GM23338 (cell line): ENCODE results near the gene RCC2.

Experiments used
- CREB1 ChIP-seq: fragments of 250-450 bp; sonication (Bioruptor Pico); IDR thresholded peaks from 2 replicates; pipeline ENCODE4 v1.5.0; 2020; ENCODE audit warnings: low read depth, mild to moderate bottlenecking, moderate library complexity
- EZH2 ChIP-seq: fragments of 200-600 bp; sonication (generic); IDR thresholded peaks from one replicate; pipeline ENCODE4 v1.8.0; 2017; ENCODE audit warnings: antibody characterized with exemption, mild to moderate bottlenecking, low read depth; ENCODE audit not compliant: unreplicated experiment
- EZH2phosphoT487 ChIP-seq: fragments of 200-600 bp; sonication (generic); IDR thresholded peaks from one replicate; pipeline ENCODE4 v1.8.1; 2018; ENCODE audit warnings: antibody characterized with exemption; ENCODE audit not compliant: unreplicated experiment
- JUNB ChIP-seq: IDR thresholded peaks from one replicate; pipeline ENCODE4 v1.6.1; 2016; ENCODE audit warnings: antibody characterized with exemption; ENCODE audit not compliant: unreplicated experiment
- POLR2AphosphoS5 ChIP-seq: IDR thresholded peaks from 2 replicates; pipeline ENCODE4 v1.6.1; 2016; ENCODE audit warnings: antibody characterized with exemption, low read depth
- ZNF114 ChIP-seq: fragments of 250-450 bp; sonication (Bioruptor Pico); IDR thresholded peaks from 2 replicates; pipeline ENCODE4 v1.5.0; 2020; ENCODE audit warnings: mild to moderate bottlenecking, moderate library complexity
- ZNF331 ChIP-seq: fragments of 250-450 bp; sonication (Bioruptor Pico); IDR thresholded peaks from 2 replicates; pipeline ENCODE4 v1.5.0; 2020; ENCODE audit warnings: low read depth, mild to moderate bottlenecking, moderate library complexity
- TF ChIP-seq, protein P1 (sequence below), 2 experiments: fragments of 200-600 bp in 1 of 2; sonication (generic) in 1 of 2; conservative IDR thresholded peaks; 2 replicates each; pipeline versions ENCODE4 v1.5.1 to v1.6.1; 2016 to 2017; ENCODE audit warnings: antibody characterized with exemption in 2 of 2, low read depth in 2 of 2, mild to moderate bottlenecking in 2 of 2, moderate library complexity in 1 of 2
- TF ChIP-seq, protein P2 (sequence below): IDR thresholded peaks from one replicate; pipeline ENCODE4 v1.6.1; 2018; ENCODE audit warnings: antibody characterized with exemption; ENCODE audit not compliant: unreplicated experiment
- TF ChIP-seq, protein P3 (sequence below): IDR thresholded peaks from 2 replicates; pipeline ENCODE4 v1.6.1; 2016; ENCODE audit warnings: antibody characterized with exemption

DNA sequence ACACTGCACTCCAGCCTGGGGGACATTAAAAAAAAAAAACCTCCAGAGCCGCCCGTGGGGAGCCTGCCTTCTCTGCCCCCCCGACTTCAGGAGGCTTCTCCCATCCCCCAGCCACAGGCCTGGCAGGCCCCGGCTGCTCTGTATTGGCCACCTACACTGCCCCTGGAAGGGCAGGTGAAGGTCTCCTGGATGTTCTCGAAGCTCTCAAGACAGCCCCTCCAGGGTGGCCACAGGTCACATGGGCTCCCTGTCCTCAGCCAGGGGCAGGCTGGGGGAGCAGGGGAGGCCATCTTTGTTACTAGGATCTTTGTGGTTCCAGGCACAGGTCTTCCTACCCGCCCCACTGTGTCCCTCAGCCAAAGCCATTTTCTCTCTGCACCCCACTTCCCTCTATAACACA lies 34.7 kb downstream of the RCC2 start:
- TF ChIP-seq, protein P1, sequence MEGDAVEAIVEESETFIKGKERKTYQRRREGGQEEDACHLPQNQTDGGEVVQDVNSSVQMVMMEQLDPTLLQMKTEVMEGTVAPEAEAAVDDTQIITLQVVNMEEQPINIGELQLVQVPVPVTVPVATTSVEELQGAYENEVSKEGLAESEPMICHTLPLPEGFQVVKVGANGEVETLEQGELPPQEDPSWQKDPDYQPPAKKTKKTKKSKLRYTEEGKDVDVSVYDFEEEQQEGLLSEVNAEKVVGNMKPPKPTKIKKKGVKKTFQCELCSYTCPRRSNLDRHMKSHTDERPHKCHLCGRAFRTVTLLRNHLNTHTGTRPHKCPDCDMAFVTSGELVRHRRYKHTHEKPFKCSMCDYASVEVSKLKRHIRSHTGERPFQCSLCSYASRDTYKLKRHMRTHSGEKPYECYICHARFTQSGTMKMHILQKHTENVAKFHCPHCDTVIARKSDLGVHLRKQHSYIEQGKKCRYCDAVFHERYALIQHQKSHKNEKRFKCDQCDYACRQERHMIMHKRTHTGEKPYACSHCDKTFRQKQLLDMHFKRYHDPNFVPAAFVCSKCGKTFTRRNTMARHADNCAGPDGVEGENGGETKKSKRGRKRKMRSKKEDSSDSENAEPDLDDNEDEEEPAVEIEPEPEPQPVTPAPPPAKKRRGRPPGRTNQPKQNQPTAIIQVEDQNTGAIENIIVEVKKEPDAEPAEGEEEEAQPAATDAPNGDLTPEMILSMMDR (conservative IDR thresholded peaks at IDR 0.05; ENCODE audit: low read depth in 2 of 2) = no peak
- TF ChIP-seq, protein P2, sequence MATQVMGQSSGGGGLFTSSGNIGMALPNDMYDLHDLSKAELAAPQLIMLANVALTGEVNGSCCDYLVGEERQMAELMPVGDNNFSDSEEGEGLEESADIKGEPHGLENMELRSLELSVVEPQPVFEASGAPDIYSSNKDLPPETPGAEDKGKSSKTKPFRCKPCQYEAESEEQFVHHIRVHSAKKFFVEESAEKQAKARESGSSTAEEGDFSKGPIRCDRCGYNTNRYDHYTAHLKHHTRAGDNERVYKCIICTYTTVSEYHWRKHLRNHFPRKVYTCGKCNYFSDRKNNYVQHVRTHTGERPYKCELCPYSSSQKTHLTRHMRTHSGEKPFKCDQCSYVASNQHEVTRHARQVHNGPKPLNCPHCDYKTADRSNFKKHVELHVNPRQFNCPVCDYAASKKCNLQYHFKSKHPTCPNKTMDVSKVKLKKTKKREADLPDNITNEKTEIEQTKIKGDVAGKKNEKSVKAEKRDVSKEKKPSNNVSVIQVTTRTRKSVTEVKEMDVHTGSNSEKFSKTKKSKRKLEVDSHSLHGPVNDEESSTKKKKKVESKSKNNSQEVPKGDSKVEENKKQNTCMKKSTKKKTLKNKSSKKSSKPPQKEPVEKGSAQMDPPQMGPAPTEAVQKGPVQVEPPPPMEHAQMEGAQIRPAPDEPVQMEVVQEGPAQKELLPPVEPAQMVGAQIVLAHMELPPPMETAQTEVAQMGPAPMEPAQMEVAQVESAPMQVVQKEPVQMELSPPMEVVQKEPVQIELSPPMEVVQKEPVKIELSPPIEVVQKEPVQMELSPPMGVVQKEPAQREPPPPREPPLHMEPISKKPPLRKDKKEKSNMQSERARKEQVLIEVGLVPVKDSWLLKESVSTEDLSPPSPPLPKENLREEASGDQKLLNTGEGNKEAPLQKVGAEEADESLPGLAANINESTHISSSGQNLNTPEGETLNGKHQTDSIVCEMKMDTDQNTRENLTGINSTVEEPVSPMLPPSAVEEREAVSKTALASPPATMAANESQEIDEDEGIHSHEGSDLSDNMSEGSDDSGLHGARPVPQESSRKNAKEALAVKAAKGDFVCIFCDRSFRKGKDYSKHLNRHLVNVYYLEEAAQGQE = no peak
- no peak for TF ChIP-seq EZH2
- no peak for TF ChIP-seq POLR2AphosphoS5
- no peak for TF ChIP-seq ZNF331
- no peak for TF ChIP-seq EZH2phosphoT487
- no peak for TF ChIP-seq ZNF114
- TF ChIP-seq JUNB = no peak
- TF ChIP-seq CREB1 (CRISPR knock-in tag) = no peak
- TF ChIP-seq, protein P3, sequence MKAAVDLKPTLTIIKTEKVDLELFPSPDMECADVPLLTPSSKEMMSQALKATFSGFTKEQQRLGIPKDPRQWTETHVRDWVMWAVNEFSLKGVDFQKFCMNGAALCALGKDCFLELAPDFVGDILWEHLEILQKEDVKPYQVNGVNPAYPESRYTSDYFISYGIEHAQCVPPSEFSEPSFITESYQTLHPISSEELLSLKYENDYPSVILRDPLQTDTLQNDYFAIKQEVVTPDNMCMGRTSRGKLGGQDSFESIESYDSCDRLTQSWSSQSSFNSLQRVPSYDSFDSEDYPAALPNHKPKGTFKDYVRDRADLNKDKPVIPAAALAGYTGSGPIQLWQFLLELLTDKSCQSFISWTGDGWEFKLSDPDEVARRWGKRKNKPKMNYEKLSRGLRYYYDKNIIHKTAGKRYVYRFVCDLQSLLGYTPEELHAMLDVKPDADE = no peak
